GM12878 (cell line): Measurements from ENCODE around the gene ELP4. TPM values are rescaled to one million over a fixed set of nuclear protein-coding genes. Genes with fewer than 3 reads are reported as not detected.

Source experiments
- ATF3 ChIP-seq: IDR thresholded peaks from 2 replicates; pipeline ENCODE4 v1.6.1; 2011; ENCODE audit warnings: low read depth, mild to moderate bottlenecking, low read length, moderate library complexity, borderline replicate concordance; ENCODE audit errors: extremely low read depth
- E2F8 ChIP-seq: fragments of 450-650 bp; IDR thresholded peaks from 2 replicates; pipeline ENCODE4 v1.6.1; 2018; ENCODE audit warnings: mild to moderate bottlenecking, low read depth, moderate library complexity; ENCODE audit not compliant: partially characterized antibody
- E4F1 ChIP-seq: fragments of 450-650 bp; IDR thresholded peaks from 2 replicates; pipeline ENCODE4 v1.6.1; 2018; ENCODE audit warnings: borderline replicate concordance, mild to moderate bottlenecking; ENCODE audit not compliant: partially characterized antibody
- PAX8 ChIP-seq: fragments of 450-650 bp; IDR thresholded peaks from 2 replicates; pipeline ENCODE4 v1.6.1; 2017; ENCODE audit warnings: mild to moderate bottlenecking, moderate library complexity
- POLR2AphosphoS2 ChIP-seq: IDR thresholded peaks from 2 replicates; pipeline ENCODE4 v1.6.1; 2011; ENCODE audit warnings: low read depth, mild to moderate bottlenecking, low read length, improper control_type of control experiment, moderate library complexity
- SIN3A ChIP-seq: IDR thresholded peaks from 2 replicates; pipeline ENCODE4 v1.6.1; 2012; ENCODE audit warnings: low read depth, low read length, improper control_type of control experiment
- SREBF1 ChIP-seq: IDR thresholded peaks from 2 replicates; pipeline ENCODE4 v1.6.1; 2012; ENCODE audit warnings: mild to moderate bottlenecking, low read length
- polyA plus RNA-seq, 11 experiments: library from polyadenylated mRNA; depleted of rRNA in 4 of 11; unstranded in 6 of 11; stranded (reverse) in 5 of 11; fragments of >200 nt; fragmentation: Nextera tagmentation in 4 of 11; fragmentation: Illumina TruSeq in 1 of 11; extraction: Ambion mirVana in 4 of 11; extraction: Trizol in 1 of 11; gene quantifications; 1 replicate in 1 of 11; 2 replicates in 10 of 11; pipeline versions ENCODE4 v1.2.1 to v1.2.3, GENCODE V29; 2011 to 2016; ENCODE audit warnings: inconsistent platforms in 2 of 11, missing spikeins in 2 of 11, low read depth in 1 of 11
- total RNA-seq, 4 experiments: library from RNA; depleted of rRNA in 3 of 4; stranded (reverse); fragments of >200 nt in 3 of 4; fragmentation: Illumina TruSeq in 1 of 4; extraction: Trizol in 1 of 4; gene quantifications; 2 replicates each; pipeline versions ENCODE4 v1.2.1 to v1.2.3, GENCODE V29; 2013 to 2021
- TF ChIP-seq, protein P1 (sequence below): IDR thresholded peaks from 2 replicates; pipeline ENCODE4 v1.6.1; 2012; ENCODE audit warnings: low read depth, low read length, improper control_type of control experiment

Gene ELP4
- total and polyA plus RNA-seq, 10 of the 15 experiments (the other 5 are each of a cell fraction or from before 2014, with no cell fraction given) = 17.7 to 36.1 (median 27.0) TPM

- TF ChIP-seq E4F1 (no peak), SREBF1 (no peak), SIN3A (no peak), E2F8 (no peak), ATF3 (no peak), PAX8 (no peak), POLR2AphosphoS2 (no peak)
- TF ChIP-seq, protein P1, sequence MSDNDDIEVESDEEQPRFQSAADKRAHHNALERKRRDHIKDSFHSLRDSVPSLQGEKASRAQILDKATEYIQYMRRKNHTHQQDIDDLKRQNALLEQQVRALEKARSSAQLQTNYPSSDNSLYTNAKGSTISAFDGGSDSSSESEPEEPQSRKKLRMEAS = no peak
- TF ChIP-seq, all 136 proteins: peak for 0
Measured at GRCh38 chr11:31824879-31825837, 315.6 kb downstream of the ELP4 start (continued).
